ENCODE results near the gene TRPM3.

The TRPM3 gene

GRCh38 chr9:70852711-70853240 lies 268.6 kb downstream of the TRPM3 start:
- TF ChIP-seq, protein P1, sequence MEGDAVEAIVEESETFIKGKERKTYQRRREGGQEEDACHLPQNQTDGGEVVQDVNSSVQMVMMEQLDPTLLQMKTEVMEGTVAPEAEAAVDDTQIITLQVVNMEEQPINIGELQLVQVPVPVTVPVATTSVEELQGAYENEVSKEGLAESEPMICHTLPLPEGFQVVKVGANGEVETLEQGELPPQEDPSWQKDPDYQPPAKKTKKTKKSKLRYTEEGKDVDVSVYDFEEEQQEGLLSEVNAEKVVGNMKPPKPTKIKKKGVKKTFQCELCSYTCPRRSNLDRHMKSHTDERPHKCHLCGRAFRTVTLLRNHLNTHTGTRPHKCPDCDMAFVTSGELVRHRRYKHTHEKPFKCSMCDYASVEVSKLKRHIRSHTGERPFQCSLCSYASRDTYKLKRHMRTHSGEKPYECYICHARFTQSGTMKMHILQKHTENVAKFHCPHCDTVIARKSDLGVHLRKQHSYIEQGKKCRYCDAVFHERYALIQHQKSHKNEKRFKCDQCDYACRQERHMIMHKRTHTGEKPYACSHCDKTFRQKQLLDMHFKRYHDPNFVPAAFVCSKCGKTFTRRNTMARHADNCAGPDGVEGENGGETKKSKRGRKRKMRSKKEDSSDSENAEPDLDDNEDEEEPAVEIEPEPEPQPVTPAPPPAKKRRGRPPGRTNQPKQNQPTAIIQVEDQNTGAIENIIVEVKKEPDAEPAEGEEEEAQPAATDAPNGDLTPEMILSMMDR (conservative IDR thresholded peaks at IDR 0.05), result no peak
- no peak for TF ChIP-seq ZFX (IDR thresholded peaks at IDR 0.05)
- H3K27ac ChIP-seq, result no peak overlapping the region

GRCh38 chr9:70840266-70840665 lies 281.2 kb downstream of the TRPM3 start:
- no peak overlapping the region for H3K27ac ChIP-seq
- TF ChIP-seq ZFX (IDR thresholded peaks at IDR 0.05), result no peak
- TF ChIP-seq, protein P1 (conservative IDR thresholded peaks at IDR 0.05), result no peak

DNA sequence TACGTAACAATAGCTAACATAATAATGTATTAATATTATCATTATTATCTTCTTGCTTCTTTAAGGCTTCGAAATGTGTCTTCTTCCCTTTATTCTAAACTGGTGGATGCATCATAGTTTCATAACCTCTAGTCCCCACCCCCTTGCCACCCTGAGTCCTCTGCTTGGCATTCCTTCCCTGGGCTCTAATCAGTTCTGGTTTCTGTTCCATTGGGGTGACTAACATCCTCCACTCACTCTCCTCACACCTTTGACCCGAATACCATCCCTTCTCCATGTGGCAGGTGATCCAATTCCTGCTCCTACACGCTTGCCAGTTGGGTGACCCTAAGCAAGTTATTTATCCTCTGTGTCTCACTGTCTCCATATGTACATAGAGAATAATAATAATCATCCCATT lies 286.1 kb downstream of the TRPM3 start:
- no peak overlapping the region for H3K27ac ChIP-seq
- TF ChIP-seq ZFX (IDR thresholded peaks at IDR 0.05), result no peak
- TF ChIP-seq, protein P1 (conservative IDR thresholded peaks at IDR 0.05), result no peak

DNA sequence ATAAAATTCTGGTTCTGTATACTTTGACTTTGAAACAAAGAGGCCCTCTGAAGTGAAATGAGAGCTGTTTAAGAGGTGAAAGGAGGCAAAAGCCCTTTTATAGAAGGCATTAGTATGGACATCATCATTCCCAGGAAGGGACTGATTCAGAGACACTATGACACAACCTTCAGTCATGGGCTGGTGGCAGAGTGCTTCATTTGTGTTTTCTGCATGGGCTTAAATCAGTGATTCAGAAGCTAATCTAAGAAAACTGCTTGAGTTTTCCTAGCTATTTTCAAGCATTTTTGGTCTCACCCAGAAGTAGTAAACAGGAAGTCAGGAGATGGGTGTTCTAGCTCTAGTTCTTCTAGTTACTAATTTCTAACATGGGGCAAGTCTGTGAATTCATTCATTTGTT lies 288.9 kb downstream of the TRPM3 start:
- no peak overlapping the region for H3K27ac ChIP-seq
- TF ChIP-seq, protein P1 (conservative IDR thresholded peaks at IDR 0.05), result no peak
- no peak for TF ChIP-seq ZFX (IDR thresholded peaks at IDR 0.05)

GRCh38 chr9:70830618-70831017 lies 290.8 kb downstream of the TRPM3 start:
- H3K27ac ChIP-seq, result no peak overlapping the region
- no peak for TF ChIP-seq ZFX (IDR thresholded peaks at IDR 0.05)
- TF ChIP-seq, protein P1 (conservative IDR thresholded peaks at IDR 0.05), result no peak

DNA sequence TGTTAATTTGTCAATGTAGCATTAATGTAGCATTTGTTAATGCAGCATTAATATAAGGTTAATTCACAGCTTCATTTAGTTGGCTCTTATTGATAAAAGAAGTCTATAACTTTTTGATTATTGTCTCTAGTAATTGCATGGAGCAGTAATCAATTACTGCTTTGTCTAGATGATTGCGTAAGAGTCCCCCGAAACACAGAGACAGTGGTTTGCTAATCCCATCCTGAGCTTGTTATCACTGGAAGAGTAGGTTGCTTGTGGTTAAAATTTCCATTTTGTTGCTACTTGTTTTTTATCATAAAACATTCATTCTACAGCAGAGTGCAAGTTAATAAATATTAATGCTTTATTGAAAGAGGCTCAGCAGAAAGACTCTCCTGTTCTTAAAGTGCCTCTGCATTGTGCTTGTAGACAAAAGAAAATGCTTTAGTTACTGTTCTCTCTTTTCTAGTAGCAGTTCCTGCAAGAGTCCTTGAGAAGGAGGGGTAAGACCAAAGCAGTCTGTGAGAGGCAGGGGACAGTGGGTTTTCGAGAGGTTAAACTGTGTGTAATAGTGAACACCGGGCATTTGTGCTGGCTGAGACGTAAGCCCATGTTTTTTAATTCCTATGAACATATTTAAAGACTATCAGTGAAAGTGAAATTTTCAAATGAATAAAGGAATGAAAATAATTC lies 291.7 kb downstream of the TRPM3 start:
- no peak for TF ChIP-seq ZFX (IDR thresholded peaks at IDR 0.05)
- TF ChIP-seq, protein P1 (conservative IDR thresholded peaks at IDR 0.05), result no peak
- H3K27ac ChIP-seq, result no peak overlapping the region

- no peak for TF ChIP-seq ZFX (IDR thresholded peaks at IDR 0.05)
- H3K27ac ChIP-seq, result no peak overlapping the region
These were observed 294.9 kb downstream of the TRPM3 start for GRCh38 chr9:70826562-70826961.

DNA sequence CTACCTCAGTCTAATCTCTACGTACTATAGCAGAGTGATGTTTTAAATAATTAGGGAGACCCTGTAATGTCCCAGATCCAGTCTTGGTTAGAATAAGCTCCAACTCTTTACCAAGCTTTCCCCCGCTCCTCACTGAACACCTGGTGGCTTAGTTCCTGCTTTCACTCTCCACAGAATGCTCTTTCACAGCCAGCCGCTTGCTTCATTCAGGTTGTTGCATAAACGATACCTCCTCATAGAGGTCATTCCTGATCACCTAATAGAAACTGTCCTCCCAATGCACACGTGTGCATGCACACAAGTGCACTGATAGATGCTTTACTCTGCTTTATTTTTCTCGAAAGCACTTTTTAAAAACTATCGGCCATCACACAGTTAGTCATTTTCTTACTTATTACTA lies 298.1 kb downstream of the TRPM3 start:
- no peak overlapping the region for H3K27ac ChIP-seq
- TF ChIP-seq ZFX (IDR thresholded peaks at IDR 0.05), result no peak
- TF ChIP-seq, protein P1 (conservative IDR thresholded peaks at IDR 0.05), result no peak

Measured in C4-2B (cell line).